22Rv1 (cell line): ENCODE results near the gene INPP5B.

Experiments used
- ZFX ChIP-seq: fragments of 450-650 bp; IDR thresholded peaks from 2 replicates; pipeline ENCODE4 v1.6.1; 2017; ENCODE audit warnings: antibody characterized with exemption, borderline replicate concordance
- TF ChIP-seq, protein P1 (sequence below): fragments of 450-650 bp; IDR thresholded peaks from 2 replicates; pipeline ENCODE4 v1.5.1; 2017; ENCODE audit warnings: mild to moderate bottlenecking

DNA sequence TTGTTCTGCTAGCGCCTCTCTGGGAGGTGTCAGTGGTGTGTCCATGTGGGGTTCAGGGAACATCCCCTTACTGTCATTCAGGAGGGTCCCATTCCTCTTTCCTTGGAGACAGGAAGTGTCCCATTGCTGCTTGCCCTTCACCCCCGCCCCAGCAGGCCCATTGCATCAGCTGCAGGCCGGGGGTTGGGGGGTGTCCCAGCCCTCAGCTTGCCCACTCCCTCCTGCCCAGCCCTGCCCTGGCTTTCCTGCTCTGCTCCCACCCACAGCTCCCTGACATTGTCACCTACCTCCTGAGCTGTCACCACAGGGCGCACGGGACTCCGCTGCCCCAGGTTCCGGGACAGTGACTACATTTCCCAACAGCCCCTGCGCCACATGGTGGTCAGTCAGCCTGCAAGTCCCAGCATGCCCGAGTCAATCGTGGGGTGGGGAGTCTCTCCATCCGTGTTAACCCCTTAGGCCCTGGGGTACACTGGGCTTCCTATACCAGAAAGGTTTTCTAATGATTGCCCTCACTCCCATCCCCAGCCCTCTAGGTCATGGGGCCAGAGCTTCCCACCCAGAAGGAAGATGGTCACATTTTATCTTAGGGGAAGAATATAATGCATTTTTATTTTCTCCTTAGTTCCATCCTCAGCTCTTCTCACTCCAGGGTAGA, at the start of gene INPP5B:
- TF ChIP-seq, protein P1, sequence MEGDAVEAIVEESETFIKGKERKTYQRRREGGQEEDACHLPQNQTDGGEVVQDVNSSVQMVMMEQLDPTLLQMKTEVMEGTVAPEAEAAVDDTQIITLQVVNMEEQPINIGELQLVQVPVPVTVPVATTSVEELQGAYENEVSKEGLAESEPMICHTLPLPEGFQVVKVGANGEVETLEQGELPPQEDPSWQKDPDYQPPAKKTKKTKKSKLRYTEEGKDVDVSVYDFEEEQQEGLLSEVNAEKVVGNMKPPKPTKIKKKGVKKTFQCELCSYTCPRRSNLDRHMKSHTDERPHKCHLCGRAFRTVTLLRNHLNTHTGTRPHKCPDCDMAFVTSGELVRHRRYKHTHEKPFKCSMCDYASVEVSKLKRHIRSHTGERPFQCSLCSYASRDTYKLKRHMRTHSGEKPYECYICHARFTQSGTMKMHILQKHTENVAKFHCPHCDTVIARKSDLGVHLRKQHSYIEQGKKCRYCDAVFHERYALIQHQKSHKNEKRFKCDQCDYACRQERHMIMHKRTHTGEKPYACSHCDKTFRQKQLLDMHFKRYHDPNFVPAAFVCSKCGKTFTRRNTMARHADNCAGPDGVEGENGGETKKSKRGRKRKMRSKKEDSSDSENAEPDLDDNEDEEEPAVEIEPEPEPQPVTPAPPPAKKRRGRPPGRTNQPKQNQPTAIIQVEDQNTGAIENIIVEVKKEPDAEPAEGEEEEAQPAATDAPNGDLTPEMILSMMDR = no peak
- no peak for TF ChIP-seq ZFX
